ENCODE results near the gene GPC1. TPM values are rescaled to one million over a fixed set of nuclear protein-coding genes. Genes with fewer than 3 reads are reported as not detected.

GPC1 gene
- total RNA-seq, 1 donor from 2014 or later, result 182 TPM

GRCh38 chr2:240437861-240438809 lies 2.7 kb downstream of the GPC1 start:
- intact Hi-C loops (cut with DNase I), result loop anchor here (1.0 to 5.0 kb wide), 5 partner anchors 86 to 287 kb away; no protein-coding TSS in a partner anchor
- ATAC-seq (peak; percentile 62), DNase-seq (ENCODE audit: missing footprints) (peak; percentile 82)

- intact Hi-C loops (cut with DNase I), result loop anchor here (1.0 to 5.0 kb wide), 5 partner anchors 87 to 288 kb away; no protein-coding TSS in a partner anchor
- DNase-seq (ENCODE audit: missing footprints), result peak; percentile 69
- ATAC-seq, result peak; percentile 20
These were observed 3.6 kb downstream of the GPC1 start for GRCh38 chr2:240438810-240439697.

GRCh38 chr2:240439698-240440151 lies 4.3 kb downstream of the GPC1 start:
- DNase-seq (ENCODE audit: missing footprints) (peak; percentile 45), ATAC-seq (no peak)
- intact Hi-C loops (cut with DNase I), result loop anchor here (2.0 to 5.0 kb wide), 3 partner anchors 87 to 289 kb away; no protein-coding TSS in a partner anchor

- ATAC-seq (no peak), DNase-seq (ENCODE audit: missing footprints) (peak; percentile 46)
- intact Hi-C loops (cut with DNase I), result no loop called here
These were observed 4.8 kb downstream of the GPC1 start for GRCh38 chr2:240440251-240440650.

- peak; percentile 20 for DNase-seq (ENCODE audit: missing footprints)
- intact Hi-C loops (cut with DNase I), result no loop called here
- ATAC-seq, result no peak
These were observed 5.3 kb downstream of the GPC1 start for GRCh38 chr2:240440704-240441320.

- DNase-seq (ENCODE audit: missing footprints) (peak; percentile 68), ATAC-seq (no peak)
- intact Hi-C loops (cut with DNase I), result no loop called here
These were observed 6.0 kb downstream of the GPC1 start for GRCh38 chr2:240441326-240441992.

- DNase-seq (ENCODE audit: missing footprints) (no peak), ATAC-seq (no peak)
- intact Hi-C loops (cut with DNase I), result no loop called here
These were observed 6.5 kb downstream of the GPC1 start for GRCh38 chr2:240441993-240442411.

- no peak for ATAC-seq
- intact Hi-C loops (cut with DNase I), result no loop called here
- no peak for DNase-seq (ENCODE audit: missing footprints)
These were observed 7.6 kb downstream of the GPC1 start for GRCh38 chr2:240442891-240443715.

- intact Hi-C loops (cut with DNase I), result no loop called here
- no peak for ATAC-seq
- DNase-seq (ENCODE audit: missing footprints), result no peak
These were observed 8.4 kb downstream of the GPC1 start for GRCh38 chr2:240443891-240444301.

- DNase-seq (ENCODE audit: missing footprints) (no peak), ATAC-seq (no peak)
- intact Hi-C loops (cut with DNase I), result no loop called here
These were observed 9.0 kb downstream of the GPC1 start for GRCh38 chr2:240444464-240444863.

- ATAC-seq (no peak), DNase-seq (ENCODE audit: missing footprints) (no peak)
- intact Hi-C loops (cut with DNase I), result no loop called here
These were observed 10.6 kb downstream of the GPC1 start for GRCh38 chr2:240445961-240446663.

- DNase-seq (ENCODE audit: missing footprints) (no peak), ATAC-seq (no peak)
- intact Hi-C loops (cut with DNase I), result no loop called here
These were observed 11.3 kb downstream of the GPC1 start for GRCh38 chr2:240446664-240447175.

- DNase-seq (ENCODE audit: missing footprints), result no peak
- ATAC-seq, result no peak
- intact Hi-C loops (cut with DNase I), result no loop called here
These were observed 11.9 kb downstream of the GPC1 start for GRCh38 chr2:240447331-240447730.

GRCh38 chr2:240447934-240448333 lies 12.5 kb downstream of the GPC1 start:
- DNase-seq (ENCODE audit: missing footprints), result no peak
- no peak for ATAC-seq
- intact Hi-C loops (cut with DNase I), result no loop called here

GRCh38 chr2:240448387-240449274 lies 13.2 kb downstream of the GPC1 start:
- intact Hi-C loops (cut with DNase I), result no loop called here
- DNase-seq (ENCODE audit: missing footprints) (no peak), ATAC-seq (no peak)
